ENCODE results near the gene PDHX.
"Not testable (repeated sequence)": the region's sequence is repeated elsewhere in the genome, so short reads cannot be mapped to it uniquely, and the experiment has no call there.

Gene PDHX

GRCh38 chr11:34913556-34913955, 2.9 kb upstream of the PDHX start:
- DNase-seq = not testable (repeated sequence)

- no peak for DNase-seq
Observed at GRCh38 chr11:34915136-34916014, 1.0 kb upstream of the PDHX start.

DNA sequence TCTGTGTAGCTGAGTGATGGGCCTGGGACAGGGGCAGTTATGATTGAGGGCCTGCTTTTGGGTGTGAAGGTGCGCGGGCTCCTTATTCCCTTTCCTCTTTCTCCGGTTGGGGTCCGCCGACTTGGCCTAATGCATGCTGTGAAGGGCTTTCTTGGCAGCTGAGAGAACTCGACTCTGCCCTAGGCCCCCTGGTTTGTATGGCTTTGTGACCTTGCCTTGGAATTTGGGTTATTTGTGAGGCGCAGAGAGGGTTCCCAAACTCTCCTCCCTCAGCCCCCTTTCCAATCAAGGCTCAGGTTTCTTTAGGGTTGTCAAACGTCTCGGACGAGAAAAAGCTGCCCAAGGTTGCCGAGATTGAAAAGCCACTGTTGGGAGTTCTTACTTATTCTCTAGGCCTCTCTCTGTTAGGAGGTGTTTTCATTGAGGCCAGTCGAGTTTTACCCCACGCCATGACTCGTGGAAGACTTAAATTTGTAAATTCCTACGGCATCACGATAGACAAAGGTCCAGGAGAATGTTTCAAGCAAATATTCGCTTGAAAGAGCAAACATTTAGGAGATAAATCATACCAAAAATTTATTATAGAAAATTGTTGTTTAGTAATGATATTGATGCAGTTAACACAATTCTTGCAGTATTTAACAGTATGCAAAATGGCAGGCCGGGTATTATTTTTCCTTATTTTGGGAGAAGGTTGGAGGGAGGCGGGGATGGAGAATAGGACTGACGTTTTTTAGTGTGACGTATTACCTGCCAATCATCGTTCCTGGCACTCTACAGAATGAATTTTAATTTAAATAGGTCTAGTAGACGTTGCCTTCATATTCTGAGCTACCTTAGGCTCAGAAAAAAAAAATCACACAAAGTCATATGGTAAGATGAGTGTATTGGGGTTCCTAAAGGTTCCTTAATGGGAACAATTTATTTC, 689 bp downstream of the PDHX start:
- DNase-seq = peak; percentile 7

DNA sequence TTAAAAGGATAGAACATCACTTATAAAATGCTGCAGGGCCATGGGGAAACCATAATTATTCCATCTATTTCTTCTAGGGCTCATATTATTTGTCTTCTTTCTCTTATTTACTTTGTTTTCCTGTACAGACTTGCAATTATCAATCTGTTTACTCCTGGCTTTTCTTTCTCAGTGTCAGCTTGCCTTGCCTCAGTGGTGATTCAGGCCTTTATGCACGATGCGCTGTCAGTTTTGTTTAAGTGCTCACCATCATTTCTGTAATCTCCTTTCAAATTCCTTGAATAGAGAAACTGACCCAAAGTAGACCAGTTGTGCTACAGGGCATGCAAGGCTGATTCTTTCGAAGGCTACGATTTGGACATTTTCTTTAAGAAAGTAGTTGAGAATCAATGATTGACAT, 4.7 kb downstream of the PDHX start:
- DNase-seq = no peak

GRCh38 chr11:34924714-34925113, 8.3 kb downstream of the PDHX start:
- DNase-seq = no peak

DNA sequence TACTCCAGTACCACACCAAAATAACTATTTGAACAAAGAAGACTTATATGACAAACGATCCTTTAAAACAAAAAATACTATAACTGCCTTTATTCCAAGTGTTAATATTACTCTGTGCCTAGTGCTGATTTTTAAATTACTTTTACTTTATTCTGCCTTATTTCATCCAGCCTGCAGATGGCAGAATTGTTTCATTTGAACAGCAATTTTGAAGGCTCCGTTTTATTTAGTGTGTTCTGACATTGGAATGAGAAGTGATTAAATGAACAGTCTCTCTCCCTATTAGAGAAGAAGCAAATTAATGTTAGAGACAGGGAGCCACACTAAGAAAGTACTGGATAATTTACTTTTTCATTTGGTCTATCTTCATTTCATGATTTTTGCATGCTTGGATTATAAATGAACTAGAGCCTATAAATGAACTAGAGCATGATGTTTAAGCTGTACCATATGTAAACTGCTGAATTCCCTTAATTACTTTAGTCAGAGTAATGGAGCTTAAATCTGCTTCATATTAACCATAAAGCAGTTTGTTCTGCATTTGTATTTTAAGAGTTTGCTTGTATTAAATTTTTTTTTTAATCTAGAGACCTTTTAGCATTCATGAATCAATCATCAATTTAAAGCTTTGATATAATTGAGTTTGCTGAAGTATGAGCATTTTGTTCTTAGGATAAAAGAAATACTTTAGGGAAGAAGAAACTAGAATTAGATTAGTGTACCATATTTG, 9.8 kb downstream of the PDHX start:
- DNase-seq = peak; percentile 63

DNA sequence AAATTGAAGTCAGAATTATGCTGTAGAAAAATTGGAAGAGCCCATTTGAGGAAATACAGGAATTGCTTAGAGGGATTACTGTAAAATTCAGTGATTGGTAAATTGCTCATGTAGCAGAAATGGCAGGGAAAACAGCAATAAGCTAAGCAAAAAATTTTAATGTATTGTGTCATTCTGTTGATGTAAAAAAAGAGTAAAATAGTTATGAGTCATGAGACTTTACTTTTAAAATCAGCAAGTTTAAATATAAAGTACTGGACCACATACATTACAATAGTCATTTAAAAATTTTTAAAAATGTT, 10.4 kb downstream of the PDHX start:
- DNase-seq = no peak

DNA sequence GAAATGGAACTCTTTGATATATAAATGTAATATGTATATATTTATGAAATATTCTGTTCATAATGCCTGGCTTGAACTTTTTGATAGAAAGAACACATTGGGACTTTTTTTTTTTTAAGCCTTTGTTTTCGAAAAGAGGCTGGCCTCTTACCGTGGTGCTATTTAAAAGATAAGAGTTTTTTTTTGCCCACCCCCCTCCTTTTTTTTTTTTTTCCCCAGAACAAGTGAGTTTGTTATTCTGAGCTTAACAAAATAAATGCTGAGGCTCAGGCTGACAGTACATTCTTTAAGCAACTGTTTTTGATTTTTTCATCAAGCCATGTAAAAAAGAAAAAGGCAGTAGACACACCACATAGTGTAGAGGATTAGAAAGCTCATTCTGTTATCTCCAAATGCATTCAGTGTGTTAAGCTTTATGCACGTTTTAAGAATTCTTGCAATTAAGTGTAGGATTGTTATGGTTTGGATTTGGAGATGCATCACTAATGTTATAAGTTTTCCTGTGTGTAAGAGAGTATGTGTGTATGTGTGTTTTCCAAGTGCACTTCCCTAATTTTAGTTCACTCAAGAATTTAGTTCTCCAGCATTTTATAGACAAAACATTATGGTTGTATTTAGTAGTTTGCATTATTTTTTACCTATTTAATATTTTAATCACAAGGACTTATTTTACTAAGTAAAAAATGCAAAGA, 12.0 kb downstream of the PDHX start:
- no peak for DNase-seq

- DNase-seq = no peak
Observed at GRCh38 chr11:34928960-34929680, 12.7 kb downstream of the PDHX start.

DNA sequence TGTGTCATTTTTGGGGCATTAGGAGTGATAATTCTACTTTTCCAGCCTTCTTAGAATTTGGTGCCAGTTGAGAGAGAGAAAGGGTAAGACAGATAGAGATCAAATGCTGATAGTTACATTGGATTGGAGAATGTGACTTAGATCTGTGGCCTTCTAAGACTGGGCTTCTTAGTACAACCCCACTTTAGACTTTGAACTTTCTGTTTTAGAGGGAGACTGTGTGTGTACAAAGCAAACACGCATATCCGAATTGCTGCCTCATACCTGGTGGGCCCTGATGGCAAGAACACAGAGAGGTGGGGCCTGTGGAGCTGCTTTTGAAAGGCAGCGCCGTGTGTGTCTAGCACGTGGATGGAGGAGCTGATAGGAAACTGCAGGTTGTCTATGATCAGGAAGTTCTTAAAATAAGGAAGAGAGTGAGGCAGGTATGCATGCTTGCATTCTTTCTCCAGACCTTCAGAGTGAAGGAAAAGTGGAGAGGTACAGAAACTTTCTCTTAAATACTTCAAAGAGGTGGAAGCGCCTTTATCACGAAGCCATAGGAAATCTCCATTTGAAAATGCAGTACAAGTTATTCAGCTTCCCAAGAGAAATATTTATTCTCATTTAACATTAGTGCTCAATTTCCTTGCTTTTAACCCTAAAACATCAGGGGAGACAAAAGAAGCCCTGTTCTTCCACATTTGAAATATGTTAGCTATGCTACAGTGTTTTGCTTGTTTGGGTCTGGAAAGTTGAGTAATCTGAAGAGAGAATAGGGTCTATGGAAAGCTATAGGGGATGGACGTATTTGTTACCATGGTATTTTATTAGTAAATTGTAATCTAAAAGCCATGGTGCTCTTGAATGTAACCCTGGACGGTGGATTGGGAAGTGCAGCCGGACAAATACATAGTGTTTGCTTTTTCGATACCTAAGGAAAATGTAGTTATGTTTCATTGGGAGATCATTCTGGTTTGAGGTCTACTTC, 13.7 kb downstream of the PDHX start:
- no peak for DNase-seq

DNA sequence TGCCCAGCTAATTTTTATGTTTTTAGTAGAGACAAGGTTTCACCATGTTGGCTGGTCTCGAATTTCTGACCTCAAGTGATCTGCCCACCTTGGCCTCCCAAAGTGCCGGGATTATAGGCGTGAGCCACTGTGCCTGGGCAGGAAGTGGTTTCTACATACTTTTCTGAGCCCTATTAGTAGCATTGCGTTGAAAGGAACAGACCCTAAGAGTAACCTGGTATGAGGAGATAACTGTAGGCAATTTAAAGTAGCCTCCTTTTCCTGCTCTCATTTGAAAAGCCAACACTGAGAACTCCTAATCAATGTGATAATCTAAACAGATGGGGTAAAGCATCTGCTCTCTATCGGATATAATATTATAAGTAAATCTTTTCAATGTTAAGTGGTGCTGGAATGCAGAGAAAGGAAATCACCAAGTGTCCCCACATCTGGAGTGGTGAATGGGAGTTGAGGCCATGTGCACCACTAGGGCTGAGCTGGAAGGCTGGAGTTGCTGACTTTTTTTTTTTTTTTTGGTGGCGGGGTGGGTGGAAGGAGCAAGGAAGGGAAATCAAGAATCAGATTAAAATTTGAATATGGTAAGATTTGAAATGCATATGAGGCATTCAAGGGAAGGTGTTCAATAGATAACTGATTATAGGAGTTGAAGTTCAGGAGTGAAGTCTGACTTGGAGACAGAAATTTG, 20.7 kb downstream of the PDHX start:
- DNase-seq = no peak

DNA sequence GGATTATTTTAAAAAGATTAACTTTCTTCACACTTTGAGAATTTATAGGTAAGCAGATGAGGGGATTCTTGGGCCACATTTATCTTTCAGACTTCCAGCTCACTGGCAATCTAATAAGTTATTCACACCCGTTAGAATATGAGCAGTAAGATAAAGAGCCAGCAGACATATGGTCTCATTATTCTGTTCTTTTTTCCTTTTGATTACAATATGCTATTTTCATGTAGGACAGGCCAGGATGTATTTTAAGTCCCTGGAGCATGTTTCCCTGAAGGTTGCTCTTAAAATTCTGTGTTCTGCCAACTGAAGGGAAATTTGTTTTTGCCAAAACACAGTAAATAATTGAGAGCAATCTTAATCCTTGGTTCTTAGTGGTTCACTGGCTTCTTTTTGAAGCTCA, 22.2 kb downstream of the PDHX start:
- no peak for DNase-seq

GRCh38 chr11:34940026-34940677, 23.7 kb downstream of the PDHX start:
- no peak for DNase-seq

- DNase-seq = no peak
Observed at GRCh38 chr11:34941688-34942087, 25.3 kb downstream of the PDHX start.

DNA sequence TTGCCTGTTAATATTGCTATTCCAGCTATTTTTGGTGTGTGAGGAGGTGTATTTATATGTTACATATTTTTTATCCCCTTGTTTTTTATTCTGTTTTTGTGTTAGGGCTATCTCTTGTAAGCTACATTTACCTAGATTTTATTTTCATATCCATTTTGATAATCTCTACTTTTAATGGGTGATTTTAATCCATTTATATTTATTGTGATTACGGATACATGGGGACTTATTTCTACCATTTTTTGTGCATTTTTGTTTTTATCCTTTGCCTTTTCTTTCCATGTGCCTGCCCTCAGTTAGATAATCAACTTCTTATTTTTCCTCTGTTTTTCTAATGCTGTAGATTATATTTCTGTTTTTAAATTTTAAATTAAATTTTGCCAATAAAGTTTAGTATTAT, 28.3 kb downstream of the PDHX start:
- no peak for DNase-seq

DNA sequence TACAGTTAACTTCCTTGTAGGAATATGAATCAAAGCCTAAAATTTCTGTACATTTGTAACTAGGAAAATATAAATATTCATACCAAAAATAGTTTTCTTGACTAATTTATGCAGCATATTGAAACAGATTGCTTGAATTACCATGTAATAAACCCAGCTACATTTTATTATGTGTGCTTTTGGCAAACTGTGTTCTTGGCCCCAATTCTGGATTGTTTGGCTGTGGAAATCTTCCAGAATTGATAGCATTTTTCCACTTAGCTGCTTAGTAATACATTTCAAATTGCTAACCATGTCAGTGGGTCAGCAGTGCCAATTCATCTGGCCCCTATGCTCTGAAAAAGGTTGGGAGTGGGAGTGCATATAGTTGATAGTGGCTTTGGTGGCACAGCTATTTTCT, 32.3 kb downstream of the PDHX start:
- DNase-seq = no peak

DNA sequence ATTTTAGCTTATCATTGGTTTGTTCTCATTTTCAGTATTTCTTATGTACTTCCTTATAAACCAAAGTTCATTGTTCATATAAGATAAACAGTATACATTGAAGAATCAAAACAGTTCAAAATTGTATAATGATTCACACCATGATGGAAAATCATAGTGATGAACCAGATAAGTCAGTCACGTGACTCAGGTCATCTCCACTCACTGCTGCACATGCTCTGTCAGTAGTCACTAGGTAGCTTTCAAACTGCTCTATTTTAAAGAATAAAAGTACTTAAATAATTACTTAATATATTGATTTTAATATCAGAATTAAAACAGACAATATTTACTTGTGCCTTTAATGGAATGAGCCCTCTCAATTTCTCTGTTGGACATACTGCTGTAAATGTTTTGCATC, 37.5 kb downstream of the PDHX start:
- no peak for DNase-seq

- DNase-seq = no peak
Observed at GRCh38 chr11:34957206-34957605, 40.8 kb downstream of the PDHX start.

DNA sequence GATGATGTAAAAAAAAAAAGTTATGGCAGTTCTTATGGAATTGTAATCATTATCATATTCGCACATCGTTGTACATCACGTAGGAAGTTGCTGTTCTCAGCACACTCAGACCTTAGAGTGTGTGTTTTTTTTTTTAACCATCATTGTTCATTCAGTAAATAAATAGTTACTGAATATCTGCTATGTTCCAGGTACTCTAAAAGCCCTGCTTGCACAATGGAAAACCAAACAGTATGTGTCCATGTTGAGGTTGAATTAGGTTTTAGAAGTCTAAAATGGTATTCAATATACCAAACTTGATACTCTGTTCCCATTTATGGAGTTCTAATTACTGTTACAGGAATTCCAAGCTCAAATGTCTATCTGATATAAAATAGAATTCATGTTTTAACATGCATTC, 41.2 kb downstream of the PDHX start:
- DNase-seq = no peak

GRCh38 chr11:34959770-34960169, 43.4 kb downstream of the PDHX start:
- DNase-seq = no peak
